Sigmoid colon (tissue), 4 donors: ENCODE results near the gene PARD3.

Experiments
- CTCF ChIP-seq, 4 experiments: fragments of 450-650 bp in 3 of 4; fragments of 200-600 bp in 1 of 4; IDR thresholded peaks; one replicate each; pipeline ENCODE4 v1.5.1; 2016 to 2019; ENCODE audit warnings: antibody characterized with exemption in 4 of 4, mild to moderate bottlenecking in 3 of 4, moderate library complexity in 2 of 4
- EP300 ChIP-seq, 4 donors: sonication (generic); formaldehyde crosslinking; IDR thresholded peaks; one replicate each; pipeline ENCODE4 v1.6.1; 2017; ENCODE audit warnings: antibody characterized with exemption in 4 of 4
- POLR2A ChIP-seq, 2 donors: fragments of 450-650 bp; IDR thresholded peaks; one replicate each; pipeline ENCODE4 v1.6.1; 2016; ENCODE audit warnings: antibody characterized with exemption in 2 of 2, mild to moderate bottlenecking in 2 of 2, moderate library complexity in 2 of 2
- POLR2AphosphoS5 ChIP-seq, 4 donors: sonication (generic); formaldehyde crosslinking; IDR thresholded peaks; one replicate each; pipeline ENCODE4 v1.6.1; 2017; ENCODE audit warnings: antibody characterized with exemption in 4 of 4

DNA sequence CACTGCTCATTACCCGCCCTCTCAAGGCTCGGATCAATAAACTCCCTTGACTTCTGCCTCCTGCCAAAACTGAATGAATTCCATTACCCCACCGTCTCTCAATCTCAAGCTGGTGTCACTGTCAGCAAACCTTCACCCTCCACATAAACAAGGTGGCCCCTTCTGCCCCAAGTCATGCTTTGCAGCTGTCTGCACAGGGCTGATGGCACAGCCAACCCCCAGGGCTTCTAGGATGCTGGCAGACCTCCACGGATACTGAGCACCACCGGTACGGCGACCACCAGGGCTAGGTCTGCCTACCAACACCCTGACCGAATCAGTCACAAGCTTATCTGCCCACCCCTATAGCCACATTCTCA lies 46.1 kb downstream of the PARD3 start:
- no peak for TF ChIP-seq POLR2A (IDR thresholded peaks at IDR 0.05)
- no peak for TF ChIP-seq CTCF (IDR thresholded peaks at IDR 0.05)
- TF ChIP-seq POLR2AphosphoS5 (IDR thresholded peaks at IDR 0.05): no peak
- TF ChIP-seq EP300 (IDR thresholded peaks at IDR 0.05): no peak
